ENCODE measurements around the gene SCAMP2.
A peak's percentile ranks its signal among the peaks of the same experiment; 100 is the strongest.
"Not testable (repeated sequence)": the region's sequence is repeated elsewhere in the genome, so short reads cannot be mapped to it uniquely, and the experiment has no call there.

Gene SCAMP2

DNA sequence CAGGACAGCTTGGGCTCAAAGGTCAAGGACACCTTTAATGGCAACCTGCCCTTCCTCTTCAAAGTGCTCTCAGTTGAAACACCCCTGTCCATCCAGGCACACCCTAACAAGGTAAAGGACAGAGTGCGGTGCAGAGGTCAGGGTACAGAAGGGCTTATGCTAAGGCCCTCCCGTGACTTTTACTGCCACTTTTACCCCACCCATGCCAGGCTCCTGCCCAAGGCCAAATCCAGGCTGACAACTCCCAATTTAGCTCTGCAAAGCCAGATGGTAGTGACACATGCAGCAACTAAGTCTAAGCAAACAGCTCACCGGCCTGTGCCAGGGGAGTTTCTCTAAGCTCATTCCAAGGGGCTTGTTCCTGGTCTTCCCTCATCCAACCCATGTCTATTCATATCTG lies 18.3 kb upstream of the SCAMP2 start:
- DNase-seq (ENCODE audit: low read depth in 2 of 3, low spot score in 1 of 3), result no peak

DNA sequence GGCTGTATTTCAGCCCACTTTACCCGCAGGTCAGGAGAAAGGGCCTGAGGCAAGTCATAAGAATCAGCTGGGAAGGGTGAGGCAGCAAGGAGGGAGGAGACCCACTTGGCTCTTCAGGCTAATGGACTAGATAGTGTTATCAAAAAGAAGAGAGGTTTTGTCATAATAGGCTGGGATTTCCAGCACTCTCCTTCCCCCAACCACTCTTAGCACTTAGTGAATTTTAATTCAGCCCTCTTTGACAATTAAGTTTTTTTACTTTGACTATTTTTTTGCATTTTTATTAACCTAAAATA lies 17.4 kb upstream of the SCAMP2 start:
- DNase-seq (ENCODE audit: low read depth in 2 of 3, low spot score in 1 of 3), result no peak

DNA sequence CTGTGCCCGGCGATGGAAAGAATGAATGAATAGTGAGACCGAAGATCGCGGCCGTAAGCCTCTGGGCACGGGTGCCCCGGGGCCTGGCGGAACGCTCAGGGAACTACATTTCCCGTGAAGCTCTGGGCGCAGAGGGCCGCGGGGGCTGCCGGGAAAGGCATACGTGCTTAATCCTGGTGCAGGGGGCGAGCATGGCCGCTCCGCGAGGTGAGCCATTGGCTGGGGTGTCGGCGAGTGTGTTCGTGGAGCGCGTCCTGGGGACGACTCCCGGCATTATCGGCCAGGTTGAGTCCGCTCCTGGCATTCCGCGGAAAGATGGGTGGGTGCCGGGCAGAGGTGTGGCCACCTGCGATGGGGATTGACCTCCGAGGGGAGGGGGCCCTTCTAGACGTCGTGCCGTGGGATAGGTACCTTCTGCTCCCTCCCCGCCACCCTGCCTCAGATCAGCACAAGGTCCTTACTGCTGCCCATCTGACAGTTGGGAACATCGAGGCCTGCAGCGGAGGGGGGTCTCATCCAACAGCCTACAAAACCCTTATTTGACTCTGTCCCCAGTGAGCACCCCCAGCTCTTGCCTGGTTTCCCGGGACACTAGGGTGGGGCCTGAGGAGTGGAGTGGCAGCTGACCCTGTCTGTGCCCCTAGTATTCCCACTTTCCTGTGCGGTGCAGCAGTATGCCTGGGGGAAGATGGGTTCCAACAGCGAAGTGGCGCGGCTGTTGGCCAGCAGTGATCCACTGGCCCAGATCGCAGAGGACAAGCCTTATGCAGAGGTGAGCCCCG lies 16.9 kb upstream of the SCAMP2 start, which contains the start of gene MPI:
Gene MPI, plus strand, starts transcription at position 160 of the 782 bp plus-strand sequence. Its CDS starts 32 bp downstream, at position 192.
- peak; percentile 86 to 88 (median 86) for DNase-seq (ENCODE audit: low read depth in 2 of 3, low spot score in 1 of 3)

DNA sequence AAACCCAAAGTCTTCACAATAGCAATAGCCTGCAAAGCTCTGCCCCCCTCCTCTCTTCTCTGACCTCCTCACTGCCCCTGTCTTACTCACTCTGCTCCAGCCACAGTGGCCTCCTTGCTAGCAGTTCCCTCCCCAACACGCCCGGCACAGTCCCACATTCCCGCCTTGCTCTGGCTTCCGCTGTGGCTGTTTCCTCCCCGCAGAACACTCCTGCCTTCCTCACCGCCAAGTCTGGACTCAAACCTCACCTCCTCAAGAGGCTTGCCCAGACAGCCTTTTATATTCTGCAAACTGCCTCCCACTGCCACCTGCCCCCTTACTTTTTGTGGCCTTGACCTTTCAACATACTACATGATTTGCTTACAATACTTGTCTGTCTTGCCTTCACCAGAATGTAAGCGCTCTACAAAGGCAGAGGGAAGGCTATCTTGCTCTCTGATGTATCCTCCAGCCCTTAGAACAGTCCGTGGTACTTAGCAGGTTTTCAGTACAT lies 16.3 kb upstream of the SCAMP2 start:
- DNase-seq (ENCODE audit: low read depth in 2 of 3, low spot score in 1 of 3), result no peak

DNA sequence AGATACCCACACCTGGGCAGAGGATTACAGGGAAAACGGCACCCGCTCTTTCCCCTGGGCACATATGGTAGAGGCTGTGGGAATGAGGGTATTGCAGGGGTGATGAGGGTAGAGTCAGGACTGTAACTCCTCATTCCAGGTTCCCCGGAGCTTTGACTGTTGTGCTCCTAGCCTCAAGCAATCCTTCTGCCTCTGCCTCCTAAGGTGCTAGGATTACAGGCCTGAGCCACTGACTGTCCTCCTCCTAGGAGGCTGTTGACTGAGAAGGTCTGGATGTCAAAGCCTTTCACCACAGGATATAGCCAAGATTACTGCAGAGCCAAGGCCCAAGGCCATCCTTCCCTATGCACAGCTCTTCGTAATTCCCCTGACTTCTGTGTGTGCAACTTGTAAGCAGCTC lies 15.6 kb upstream of the SCAMP2 start:
- DNase-seq (ENCODE audit: low read depth in 2 of 3, low spot score in 1 of 3), result no peak

DNA sequence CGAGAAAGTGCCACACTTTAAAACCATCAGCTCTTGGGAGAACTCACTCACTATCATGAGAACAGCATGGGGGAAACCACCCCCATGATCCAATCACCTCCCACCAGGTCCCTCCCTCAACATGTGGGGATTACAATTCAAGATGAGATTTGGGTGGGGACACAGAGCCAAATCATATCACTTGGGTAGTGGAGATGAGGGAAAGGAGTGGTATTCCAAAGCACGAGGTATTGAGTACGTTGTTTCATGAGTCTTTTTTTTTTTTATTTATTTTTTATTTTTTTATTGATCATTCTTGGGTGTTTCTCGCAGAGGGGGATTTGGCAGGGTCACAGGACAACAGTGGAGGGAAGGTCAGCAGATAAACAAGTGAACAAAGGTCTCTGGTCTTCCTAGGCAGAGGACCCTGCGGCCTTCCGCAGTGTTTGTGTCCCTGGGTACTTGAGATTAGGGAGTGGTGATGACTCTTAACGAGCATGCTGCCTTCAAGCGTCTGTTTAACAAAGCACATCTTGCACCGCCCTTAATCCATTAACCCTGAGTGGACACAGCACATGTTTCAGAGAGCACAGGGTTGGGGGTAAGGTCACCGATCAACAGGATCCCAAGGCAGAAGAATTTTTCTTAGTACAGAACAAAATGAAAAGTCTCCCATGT lies 14.5 kb upstream of the SCAMP2 start:
- DNase-seq (ENCODE audit: low read depth in 2 of 3, low spot score in 1 of 3), result not testable (repeated sequence)

DNA sequence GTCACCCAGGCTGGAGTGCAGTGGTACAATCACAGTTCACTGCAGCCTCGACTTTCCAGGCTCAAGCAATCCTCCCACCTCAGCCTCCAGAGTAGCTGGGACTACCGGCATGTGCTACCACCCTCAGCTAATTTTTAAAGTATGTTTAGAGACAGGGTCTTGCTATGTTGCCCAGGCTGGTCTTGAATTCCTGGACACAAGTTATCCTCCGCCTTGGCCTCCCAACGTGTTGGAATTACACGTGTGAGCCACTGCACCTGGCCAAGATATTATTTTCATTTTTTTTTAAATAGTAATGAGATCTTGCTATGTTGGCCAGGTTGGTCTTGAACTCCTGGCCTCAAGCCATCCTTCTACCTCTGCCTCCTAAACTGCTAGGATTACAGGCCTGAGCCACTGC lies 12.3 kb upstream of the SCAMP2 start:
- DNase-seq (ENCODE audit: low read depth in 2 of 3, low spot score in 1 of 3), result no peak

DNA sequence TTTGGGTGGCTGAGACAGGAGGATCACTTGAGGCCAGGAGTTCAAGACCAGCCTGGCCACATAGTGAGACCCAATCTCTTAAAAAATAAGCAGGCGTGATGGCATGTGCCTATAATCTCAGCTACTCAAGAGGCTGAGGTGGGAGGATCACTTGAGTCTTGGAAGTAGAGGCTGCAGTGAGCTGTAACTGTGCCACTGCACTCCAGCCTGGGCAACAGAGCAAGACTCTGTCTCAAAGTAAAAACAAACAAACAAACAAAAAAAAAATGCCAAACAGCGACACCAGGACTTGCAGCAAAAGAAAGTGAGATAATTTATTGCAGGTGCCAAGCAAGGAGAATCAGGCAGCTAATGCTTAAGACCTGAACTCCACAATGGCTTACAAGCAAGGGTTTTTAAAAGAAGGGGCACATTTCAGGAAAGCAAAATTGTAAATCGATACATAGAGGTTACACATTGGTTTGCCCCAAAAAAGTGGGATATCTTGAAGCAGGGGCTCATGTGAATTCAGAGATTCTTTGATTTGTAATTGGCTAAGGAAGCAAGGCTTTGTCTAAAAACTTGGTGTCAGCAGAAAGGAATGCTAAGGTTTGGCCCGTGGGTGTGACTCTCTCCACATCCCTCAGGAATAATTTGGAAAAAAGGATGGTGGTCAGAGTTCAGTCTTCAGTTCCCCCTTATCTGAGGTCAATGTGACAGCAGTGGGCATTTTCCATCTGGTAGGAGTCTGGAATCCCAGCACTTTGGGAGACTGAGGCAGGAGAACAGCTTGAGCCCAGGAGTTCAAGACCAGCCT lies 11.5 kb upstream of the SCAMP2 start:
- no peak for DNase-seq (ENCODE audit: low read depth in 2 of 3, low spot score in 1 of 3)

DNA sequence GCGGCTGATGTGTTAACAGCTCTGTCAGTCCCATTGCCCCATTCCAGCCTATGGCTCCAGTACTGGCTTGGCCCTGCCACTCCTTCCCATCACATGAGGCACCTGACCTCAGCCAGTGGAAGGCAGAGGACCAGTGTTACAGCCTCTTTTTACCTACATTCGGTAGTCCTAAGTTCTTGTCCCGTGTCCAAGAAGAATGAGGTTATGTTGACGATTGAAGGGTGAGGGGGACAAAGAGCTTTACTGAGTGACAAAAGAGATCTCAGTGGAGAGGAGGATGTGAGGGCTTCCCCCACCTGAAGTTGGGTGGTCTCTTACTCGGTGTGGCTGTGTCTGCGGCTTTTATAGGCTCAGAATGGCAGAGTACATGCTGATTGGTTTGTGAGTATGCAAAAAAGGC lies 9.4 kb upstream of the SCAMP2 start:
- DNase-seq (ENCODE audit: low read depth in 2 of 3, low spot score in 1 of 3), result no peak

DNA sequence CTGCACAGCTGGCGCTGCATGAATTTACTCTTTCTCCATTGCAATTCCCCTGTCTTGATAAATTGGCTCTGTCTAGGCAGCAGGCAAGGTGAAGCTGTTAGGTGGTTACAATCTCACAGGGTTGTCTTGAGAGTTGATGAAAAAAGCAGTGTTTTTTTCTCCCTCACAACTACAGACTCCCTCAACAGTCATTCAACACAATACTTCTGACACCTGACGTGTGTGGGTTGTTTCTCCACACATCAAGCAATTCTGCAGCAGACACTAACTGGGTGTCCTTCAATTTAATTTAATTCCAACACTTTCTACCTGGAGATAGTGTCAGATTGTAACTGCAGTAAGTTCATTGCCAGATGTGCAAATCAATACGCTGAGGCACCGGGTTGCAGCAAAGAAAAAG lies 5.1 kb upstream of the SCAMP2 start:
- DNase-seq (ENCODE audit: low read depth in 2 of 3, low spot score in 1 of 3), result no peak

DNA sequence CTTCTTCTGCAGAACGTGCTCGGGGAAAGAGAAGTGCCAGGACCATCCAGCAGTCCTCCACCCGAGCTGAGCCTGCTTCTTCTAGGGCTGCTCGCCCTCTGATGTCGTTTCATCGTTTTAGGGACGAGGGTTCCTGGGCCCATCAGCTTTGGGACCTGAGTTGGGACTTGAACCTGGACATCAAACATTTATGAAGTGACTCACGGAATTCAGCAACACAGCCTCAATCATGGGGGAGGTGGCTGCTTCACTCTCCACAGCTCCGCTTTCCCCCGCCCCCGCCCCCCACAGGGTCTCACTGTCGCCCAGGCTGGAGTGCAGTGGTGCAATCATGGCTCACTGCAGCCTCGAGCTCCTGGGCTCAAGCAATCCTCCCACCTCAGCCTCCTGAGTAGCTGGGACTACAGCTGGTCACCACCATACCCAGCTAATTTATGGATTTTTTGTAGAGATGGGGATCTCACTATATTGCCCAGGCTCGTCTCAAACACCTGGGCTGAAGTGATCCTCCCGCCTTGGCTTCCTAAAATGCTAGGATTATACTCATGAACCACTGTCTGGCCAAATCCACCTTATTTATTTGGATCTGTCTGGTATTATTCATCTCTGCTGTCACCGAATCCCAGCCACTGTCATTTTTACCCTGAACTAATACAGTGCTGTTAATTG lies 725 bp upstream of the SCAMP2 start:
- no peak for DNase-seq (ENCODE audit: low read depth in 2 of 3, low spot score in 1 of 3)

DNA sequence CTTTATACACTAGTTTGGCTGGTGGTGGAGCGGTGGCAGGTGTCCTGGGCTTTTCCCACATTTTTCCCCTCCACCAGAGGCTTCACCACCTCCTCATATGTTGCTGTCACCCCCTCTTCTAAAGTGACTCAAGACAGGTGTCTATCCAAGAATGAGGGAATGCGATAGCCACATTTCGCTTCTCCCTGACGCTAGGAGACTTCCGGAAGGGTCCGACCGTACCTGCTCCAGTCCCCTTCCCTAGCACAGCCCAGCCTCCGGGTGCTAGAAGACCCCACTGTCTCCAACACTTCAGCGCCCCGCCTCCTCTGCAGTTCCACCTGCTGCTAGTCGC lies 496 bp downstream of the SCAMP2 start:
- no peak for DNase-seq (ENCODE audit: low read depth in 2 of 3, low spot score in 1 of 3)

DNA sequence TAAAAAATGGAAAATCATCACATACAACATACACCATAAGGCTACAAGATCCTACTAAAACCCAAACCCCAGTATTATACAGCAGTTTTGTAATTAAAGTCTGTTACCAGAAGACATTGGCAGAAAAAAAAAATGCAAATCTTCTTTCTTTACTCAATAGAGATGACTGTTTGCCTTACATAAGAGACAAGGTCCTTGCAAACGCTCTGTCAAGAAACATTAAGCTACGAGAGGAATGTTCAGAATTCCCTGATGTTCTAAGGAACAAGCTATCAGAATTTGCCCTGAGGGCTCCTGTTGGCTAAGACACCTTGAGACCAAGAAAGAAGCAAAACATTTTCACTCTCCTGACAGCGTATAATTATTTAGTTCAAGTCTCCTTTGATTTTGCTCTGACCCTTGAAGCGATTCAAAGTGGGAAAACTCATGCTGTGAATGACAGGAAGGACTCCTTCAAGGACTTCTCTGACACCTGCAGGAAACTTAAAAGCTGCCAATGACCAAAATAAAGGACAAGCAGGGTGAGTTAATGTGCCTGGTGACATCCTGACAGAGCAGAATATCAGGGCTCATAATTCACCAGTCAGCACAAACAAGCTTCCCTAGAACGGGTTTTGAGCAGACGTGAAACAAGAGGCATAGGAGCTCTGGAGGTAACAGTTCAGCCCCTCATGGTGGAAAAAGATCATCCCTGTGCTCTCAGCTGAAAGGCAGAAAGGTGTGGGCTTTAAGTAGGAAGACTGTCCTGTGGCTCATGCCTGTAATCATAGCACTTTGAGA lies 2.5 kb downstream of the SCAMP2 start:
- DNase-seq (ENCODE audit: low read depth in 2 of 3, low spot score in 1 of 3), result no peak

DNA sequence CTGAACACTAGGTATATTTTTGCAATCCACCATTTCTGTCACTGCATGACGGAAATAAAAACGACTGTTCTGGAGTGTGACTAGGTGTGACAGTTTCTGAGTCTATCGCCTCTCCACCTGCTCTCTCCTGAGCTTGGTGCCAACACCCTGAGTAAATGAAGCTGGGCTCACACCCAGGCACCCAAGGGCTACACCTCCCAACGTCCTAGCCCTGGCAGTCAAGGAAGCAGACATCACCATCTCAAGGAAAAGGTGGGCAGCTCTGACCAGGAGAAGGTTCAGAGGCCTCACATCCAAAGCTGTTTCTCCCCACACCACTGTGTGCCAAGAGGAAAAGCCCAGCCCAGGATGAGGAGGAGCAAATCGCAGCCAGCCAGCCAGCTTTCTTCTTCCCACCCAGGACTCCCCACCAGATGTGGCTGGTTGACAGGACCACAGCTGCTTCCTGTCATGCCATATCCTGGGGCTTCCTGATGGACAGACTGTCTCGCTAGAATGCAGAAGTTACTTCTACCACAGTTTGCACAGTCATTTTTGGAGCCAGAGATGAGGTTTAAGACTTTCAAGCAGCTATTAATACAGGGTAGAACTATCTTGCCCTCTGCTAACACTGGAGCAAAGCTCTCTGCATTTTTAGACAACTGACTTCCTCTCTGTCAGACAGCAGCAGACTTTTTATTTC lies 3.3 kb downstream of the SCAMP2 start:
- DNase-seq (ENCODE audit: low read depth in 2 of 3, low spot score in 1 of 3), result peak in 2 of 3 donors; percentile 33 to 41

DNA sequence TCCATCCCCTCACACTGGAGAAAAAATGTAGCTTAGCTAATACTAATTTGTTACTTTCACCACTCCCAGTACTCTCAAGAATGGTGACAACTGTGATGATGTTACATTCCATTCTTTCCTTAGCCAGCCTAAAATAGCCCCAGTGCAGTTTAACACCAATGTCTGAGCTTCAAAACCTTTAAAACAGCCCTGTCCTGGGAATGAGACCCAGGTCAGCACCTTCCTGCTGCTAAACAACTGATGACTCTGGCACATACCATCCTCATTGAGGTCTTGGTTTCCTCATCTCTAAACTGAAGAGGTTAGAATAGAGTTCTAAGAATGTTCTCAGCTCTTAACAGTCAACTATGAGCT lies 3.8 kb downstream of the SCAMP2 start:
- no peak for DNase-seq (ENCODE audit: low read depth in 2 of 3, low spot score in 1 of 3)

DNA sequence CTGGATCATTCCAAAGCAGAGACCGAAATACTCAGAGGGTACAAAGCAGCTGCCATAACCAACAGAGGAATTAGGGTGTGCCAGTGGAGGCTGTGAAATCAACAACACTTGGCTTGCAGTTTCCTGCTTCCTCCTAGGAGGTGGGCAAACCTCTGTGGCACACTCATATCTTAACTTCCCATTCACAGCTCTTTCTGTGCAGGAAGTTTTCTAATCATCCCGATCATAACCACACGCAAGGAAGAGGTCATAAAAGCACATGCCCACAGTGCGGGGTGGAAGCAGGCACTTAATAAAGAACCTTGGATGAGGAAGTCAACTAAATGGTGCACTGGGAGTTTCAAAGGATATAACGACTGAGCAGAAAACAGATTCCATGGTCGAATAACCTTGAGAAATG lies 5.1 kb downstream of the SCAMP2 start:
- DNase-seq (ENCODE audit: low read depth in 2 of 3, low spot score in 1 of 3), result no peak

DNA sequence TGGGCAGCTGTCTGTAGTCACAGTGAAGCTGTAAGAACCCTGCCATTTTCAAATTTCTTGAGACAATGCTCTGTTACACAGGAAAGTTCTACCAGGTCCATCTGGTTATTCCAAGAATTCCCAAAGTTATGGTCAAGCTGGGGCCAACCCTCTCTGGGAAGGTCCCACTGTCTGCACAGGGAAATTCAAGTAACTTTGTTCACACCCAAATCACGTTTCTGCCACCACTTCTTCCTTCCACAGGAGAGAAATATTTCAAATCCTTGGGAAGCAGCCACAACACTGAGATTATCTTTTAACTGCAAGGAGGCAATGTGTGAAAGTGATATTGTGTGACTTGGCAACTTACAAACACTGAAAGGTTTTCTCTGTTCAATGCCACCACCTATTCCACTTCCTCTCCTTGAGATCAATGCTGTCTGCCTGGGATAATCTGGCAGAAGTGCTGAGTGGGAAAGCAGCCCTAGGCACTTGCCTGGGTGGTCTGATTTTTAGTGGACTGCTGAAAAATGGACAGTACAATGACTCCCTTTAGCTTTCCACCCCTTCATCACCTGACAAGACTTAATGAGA lies 5.6 kb downstream of the SCAMP2 start:
- no peak for DNase-seq (ENCODE audit: low read depth in 2 of 3, low spot score in 1 of 3)

DNA sequence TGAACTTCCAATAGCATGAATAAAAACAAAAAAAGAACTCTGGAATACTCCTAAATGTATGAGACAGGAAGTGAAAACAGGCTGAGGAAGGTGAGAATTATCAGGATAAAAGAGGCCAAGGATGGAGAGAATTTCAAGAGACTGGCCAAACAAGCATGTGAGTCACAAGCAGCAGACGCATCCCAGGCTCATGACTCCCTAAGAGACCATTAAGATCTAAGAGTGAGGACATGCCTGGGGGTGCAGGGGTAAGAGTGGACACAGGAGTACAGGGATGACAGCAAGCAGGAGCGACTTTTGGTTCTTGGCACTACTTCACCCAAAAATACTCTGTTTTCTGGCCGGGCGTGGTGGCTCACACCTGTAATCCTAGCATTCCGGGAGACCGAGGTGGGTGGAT lies 7.1 kb downstream of the SCAMP2 start:
- no peak for DNase-seq (ENCODE audit: low read depth in 2 of 3, low spot score in 1 of 3)

DNA sequence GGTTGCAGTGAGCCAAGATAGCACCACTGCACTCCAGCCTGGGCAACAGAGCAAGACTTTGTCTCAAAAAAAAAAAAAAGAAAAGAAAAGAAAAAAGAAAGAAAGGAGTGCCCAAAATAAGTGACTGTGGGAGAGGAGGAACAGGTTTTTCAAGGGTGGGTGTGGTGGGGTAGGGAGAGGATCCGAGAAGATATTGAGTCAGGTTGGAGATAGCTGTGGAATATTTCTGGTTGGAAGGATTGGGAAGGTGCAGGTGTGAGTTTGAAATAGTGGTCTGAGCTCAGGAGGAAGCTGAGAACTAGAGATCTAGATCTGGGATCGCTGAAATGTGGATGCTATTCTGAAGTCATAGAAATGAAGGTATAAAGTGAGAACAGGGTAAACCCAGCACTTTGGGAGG lies 7.8 kb downstream of the SCAMP2 start:
- no peak for DNase-seq (ENCODE audit: low read depth in 2 of 3, low spot score in 1 of 3)

DNA sequence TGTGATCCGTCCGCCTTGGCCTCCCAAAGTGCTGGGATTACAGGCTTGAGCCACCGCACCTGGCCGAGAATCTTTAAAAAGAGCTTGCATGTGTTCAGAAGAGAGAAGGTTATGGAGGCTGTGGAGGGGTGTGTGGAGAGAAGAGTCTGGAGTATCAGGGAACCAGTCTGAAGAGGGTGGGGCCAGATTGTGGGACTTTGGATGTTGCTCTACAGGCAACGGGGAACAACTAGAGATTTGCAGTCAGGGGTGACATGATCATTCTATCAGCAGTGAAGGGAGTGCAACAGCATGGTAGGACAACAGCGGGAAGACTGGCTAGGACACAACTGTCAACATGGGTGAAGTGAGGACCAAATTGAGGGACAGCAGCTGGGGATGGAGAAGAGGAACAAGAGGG lies 8.9 kb downstream of the SCAMP2 start:
- DNase-seq (ENCODE audit: low read depth in 2 of 3, low spot score in 1 of 3), result no peak

Measured in stimulated activated CD4-positive, alpha-beta T cell treated with anti-CD3 and anti-CD28 coated beads, Interleukin-12 subunit alpha, Interleukin-12 subunit beta, amount 100 ng/mL, for 48 hours (primary cell).